ENCODE data around the gene L1CAM. TPM values are rescaled to one million over a fixed set of nuclear protein-coding genes. Genes with fewer than 3 reads are reported as not detected.

The L1CAM gene
- polyA plus RNA-seq, 1 of the 3 experiments (the other 2 are of a cell fraction) = 1.9 TPM

GRCh38 chrX:153881281-153881680 lies 4.7 kb downstream of the L1CAM start (continued):
- no peak for TF ChIP-seq IRF3 (IDR thresholded peaks at IDR 0.05; ENCODE audit: low read depth, low read length)
- no peak for TF ChIP-seq ELF1 (IDR thresholded peaks at IDR 0.05)
- TF ChIP-seq CTCF (IDR thresholded peaks at IDR 0.05) = no peak

GRCh38 chrX:153880440-153880815 lies 5.5 kb downstream of the L1CAM start:
- no peaks in the 10 kb centered on the region for H3K9me2 ChIP-seq
- ChIA-PET POLR2A (no interaction called here), CTCF (no interaction called here)
- H3F3A ChIP-seq (replicated peaks; ENCODE audit: insufficient read depth) = no peaks in the 10 kb centered on the region
- peaks cover 0 to 51% of the 10 kb centered on the region in 2 experiments; a peak in 1 of 4 replicates for H3K4me1 ChIP-seq (ENCODE audit: control insufficient read depth in 1 of 2, insufficient read depth in 2 of 2, low read depth in 1 of 2, low read length in 1 of 2)
- no peak for TF ChIP-seq SIN3A (IDR thresholded peaks at IDR 0.05; ENCODE audit: borderline replicate concordance, low read depth, low read length)
- peak overlapping the region in 1 of 2 experiments; percentile 87; a peak in 2 of 4 replicates for H3K27ac ChIP-seq (ENCODE audit: low read depth in 2 of 2, low read length in 1 of 2)
- H3K4me2 ChIP-seq = no peak overlapping the region
- 49% methylated on average over 2 of the region's 6 CpGs for WGBS (ENCODE audit: low lambda C conversion rate)
- no peak overlapping the region for H2AFZ ChIP-seq (ENCODE audit: low read depth)
- H4K20me1 ChIP-seq (ENCODE audit: insufficient read depth) = no peaks in the 10 kb centered on the region
- H3K79me2 ChIP-seq (ENCODE audit: insufficient read depth) = no peaks in the 10 kb centered on the region
- H3K9ac ChIP-seq = no peak overlapping the region
- no peak overlapping the region for H3K4me3 ChIP-seq (ENCODE audit: low read depth in 2 of 2, low read length in 1 of 2)
- H3K27me3 ChIP-seq (ENCODE audit: insufficient read depth) = peaks cover 32% of the 10 kb centered on the region
- no peaks in the 10 kb centered on the region for H3K36me3 ChIP-seq (replicated peaks in 1 of 2; ENCODE audit: control insufficient read depth in 1 of 2, insufficient read depth in 2 of 2, low read length in 1 of 2)
- no peaks in the 10 kb centered on the region for H3K9me3 ChIP-seq
- peak; percentile 39 for DNase-seq

- TF ChIP-seq RAD21 (IDR thresholded peaks at IDR 0.05; ENCODE audit: low read length) (no peak), CTCF (IDR thresholded peaks at IDR 0.05) (no peak), ELF1 (IDR thresholded peaks at IDR 0.05) (no peak), MEF2A (IDR thresholded peaks at IDR 0.05; ENCODE audit: borderline replicate concordance, low read depth) (no peak), FOXJ3 (CRISPR knock-in tag; IDR thresholded peaks at IDR 0.05) (no peak), GABPA (IDR thresholded peaks at IDR 0.05; ENCODE audit: low read depth) (no peak), MAX (IDR thresholded peaks at IDR 0.05; ENCODE audit: low read depth) (no peak)
- WGBS (ENCODE audit: low lambda C conversion rate) = 54% methylated on average over 6 of the region's 12 CpGs
Observed at GRCh38 chrX:153879741-153880439, 6.1 kb downstream of the L1CAM start.

More at GRCh38 chrX:153879741-153880439, 6.1 kb downstream of the L1CAM start:
- ChIA-PET CTCF (interaction anchor here (1.9 to 2.3 kb wide), 2 partner anchors 42 to 67 kb away, joined by 7 to 8 read pairs; no protein-coding TSS in a partner anchor), POLR2A (interaction anchor here (0.6 to 2.7 kb wide), 3 partner anchors 23 to 85 kb away, joined by 3 to 9 read pairs (median 6); partner anchors contain the start of genes IDH3G and SSR4)
- no peak overlapping the region for H3K4me3 ChIP-seq (ENCODE audit: low read depth in 2 of 2, low read length in 1 of 2)
- H3K36me3 ChIP-seq (replicated peaks in 1 of 2; ENCODE audit: control insufficient read depth in 1 of 2, insufficient read depth in 2 of 2, low read length in 1 of 2) = no peaks in the 10 kb centered on the region
- peak overlapping the region in 1 of 2 experiments; percentile 87; a peak in 2 of 4 replicates for H3K27ac ChIP-seq (ENCODE audit: low read depth in 2 of 2, low read length in 1 of 2)
- no peaks in the 10 kb centered on the region for H3K9me3 ChIP-seq
- no peak for DNase-seq
- no peaks in the 10 kb centered on the region for H3K9me2 ChIP-seq
- no peak overlapping the region for H2AFZ ChIP-seq (ENCODE audit: low read depth)
- peaks cover 0 to 49% of the 10 kb centered on the region in 2 experiments; a peak in 1 of 4 replicates for H3K4me1 ChIP-seq (ENCODE audit: control insufficient read depth in 1 of 2, insufficient read depth in 2 of 2, low read depth in 1 of 2, low read length in 1 of 2)
- no peaks in the 10 kb centered on the region for H3K79me2 ChIP-seq (ENCODE audit: insufficient read depth)
- peaks cover 28% of the 10 kb centered on the region for H3K27me3 ChIP-seq (ENCODE audit: insufficient read depth)
- H3K4me2 ChIP-seq = no peak overlapping the region
- H3K9ac ChIP-seq = no peak overlapping the region
- peaks cover 3% of the 10 kb centered on the region; the same call in 1 of the 2 replicates for H4K20me1 ChIP-seq (ENCODE audit: insufficient read depth)
- H3F3A ChIP-seq (replicated peaks; ENCODE audit: insufficient read depth) = no peaks in the 10 kb centered on the region

Measured in SK-N-SH (cell line).